CD4-positive, alpha-beta T cell treated with Interferon gamma for 1 hour (primary cell): ENCODE data around the gene SCO2.

ENCODE experiments used
- DNase-seq: peaks from one replicate; pipeline ENCODE4 v3.0.0-alpha.2; 2020

The SCO2 gene

DNA sequence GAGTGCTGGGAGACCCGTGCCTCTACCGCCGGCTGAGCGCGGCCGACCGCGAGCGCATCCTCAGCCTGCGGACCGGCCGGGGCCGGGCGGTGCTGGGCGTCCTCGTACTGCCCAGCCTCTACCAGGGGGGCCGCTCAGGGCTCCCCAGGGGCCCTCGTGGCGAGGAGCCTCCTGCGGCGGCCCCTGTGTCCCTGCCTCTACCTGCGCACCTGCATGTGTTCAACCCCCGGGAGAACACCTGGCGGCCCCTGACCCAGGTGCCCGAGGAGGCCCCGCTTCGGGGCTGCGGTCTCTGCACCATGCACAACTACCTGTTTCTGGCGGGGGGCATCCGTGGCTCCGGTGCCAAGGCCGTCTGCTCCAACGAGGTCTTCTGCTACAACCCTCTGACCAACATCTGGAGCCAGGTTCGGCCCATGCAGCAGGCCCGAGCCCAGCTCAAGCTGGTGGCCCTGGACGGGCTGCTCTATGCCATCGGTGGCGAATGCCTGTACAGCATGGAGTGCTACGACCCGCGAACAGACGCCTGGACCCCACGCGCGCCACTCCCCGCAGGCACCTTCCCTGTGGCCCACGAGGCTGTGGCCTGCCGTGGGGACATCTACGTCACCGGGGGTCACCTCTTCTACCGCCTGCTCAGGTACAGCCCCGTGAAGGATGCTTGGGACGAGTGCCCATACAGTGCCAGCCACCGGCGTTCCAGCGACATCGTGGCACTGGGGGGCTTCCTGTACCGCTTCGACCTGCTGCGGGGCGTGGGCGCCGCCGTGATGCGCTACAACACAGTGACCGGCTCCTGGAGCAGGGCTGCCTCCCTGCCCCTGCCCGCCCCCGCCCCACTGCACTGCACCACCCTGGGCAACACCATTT is 23.8 kb upstream of the SCO2 start:
- no peak for DNase-seq

GRCh38 chr22:50548040-50548920 is 22.9 kb upstream of the SCO2 start:
- peak; percentile 58 for DNase-seq

GRCh38 chr22:50547263-50547985 is 22.0 kb upstream of the SCO2 start:
- no peak for DNase-seq

- DNase-seq: no peak
Observed at GRCh38 chr22:50546326-50547262, 21.2 kb upstream of the SCO2 start.

GRCh38 chr22:50545522-50546325 is 20.3 kb upstream of the SCO2 start, which contains the start of gene KLHDC7B:
TSS of gene KLHDC7B (plus strand) at chr22:50545899. CDS start at chr22:50546244, 345 bp downstream.
- no peak for DNase-seq

DNA sequence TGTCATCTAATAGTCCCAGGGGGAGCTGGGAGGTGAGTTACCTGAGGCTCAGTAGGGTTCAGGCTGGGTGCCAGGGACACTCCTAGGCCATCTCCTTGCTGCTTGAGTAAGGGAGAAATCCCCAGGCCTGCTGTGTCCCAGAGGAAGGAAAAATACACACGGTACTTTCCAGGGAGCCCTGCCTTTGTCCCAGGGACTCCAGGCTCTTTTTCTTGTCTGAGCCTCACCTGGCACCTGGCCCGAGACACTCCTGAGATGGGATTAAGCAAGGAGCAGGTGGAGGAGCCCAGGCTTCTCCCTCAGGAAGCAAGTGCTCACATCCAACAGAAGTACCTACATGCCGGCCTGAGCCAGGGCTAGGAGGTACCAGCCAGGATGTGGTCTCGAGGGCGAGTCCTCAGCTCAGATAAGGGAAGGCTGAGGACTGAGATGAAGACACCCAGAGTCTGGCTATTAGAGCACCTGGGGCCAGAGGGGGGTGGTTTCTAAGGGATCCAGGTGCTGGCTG is 19.4 kb upstream of the SCO2 start:
- DNase-seq: no peak

DNA sequence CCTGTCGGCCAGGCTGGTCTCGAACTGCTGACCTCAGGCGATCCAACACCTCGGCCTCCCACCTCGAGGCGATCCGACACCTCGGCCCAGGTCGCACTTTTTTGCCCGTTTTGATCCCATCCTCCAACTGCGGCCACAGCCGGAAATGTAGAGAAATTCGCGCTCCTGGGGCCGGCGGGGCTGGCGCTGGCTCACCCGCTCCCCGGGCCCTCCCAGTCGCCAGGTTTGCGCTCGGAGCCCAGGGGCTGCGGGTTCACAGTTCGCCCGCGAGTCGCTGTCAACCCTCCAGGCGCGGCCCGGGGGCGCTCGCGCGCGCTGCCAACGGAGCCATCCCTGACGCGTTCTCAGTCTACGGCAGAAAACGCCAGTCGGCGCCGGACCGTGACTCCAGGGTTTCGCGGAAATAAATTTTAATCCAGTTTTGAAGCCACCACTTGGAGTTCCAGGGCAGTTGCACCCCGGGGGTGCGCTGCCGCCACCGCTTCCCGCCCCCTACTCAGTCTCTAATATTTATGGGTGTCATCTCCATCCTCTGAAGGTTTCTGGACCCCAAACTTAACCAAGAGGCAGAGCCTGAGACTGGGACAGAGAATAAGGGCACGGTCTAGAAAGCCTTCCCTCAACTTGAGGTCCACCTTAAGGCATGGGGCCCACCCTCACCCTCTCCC is 18.8 kb upstream of the SCO2 start:
- peak; percentile 88 for DNase-seq

GRCh38 chr22:50542416-50542927 is 17.1 kb upstream of the SCO2 start:
- DNase-seq: peak; percentile 69

DNA sequence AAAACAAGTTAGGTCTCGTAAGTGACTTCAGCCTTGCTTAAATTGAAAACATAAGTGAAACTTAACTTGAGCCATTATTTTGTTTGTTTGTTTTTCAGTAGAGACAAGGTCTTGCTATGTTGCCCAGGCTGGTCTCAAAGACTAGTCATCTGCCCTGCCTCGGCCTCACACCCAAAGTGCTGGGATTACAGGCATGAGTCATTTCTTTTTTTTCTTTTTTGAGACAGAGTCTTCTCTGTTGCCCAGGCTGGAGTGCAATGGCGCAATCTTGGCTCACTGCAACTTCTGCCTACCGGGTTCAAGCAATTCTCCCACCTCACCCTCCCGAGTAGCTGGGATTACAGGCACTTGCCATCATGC is 16.2 kb upstream of the SCO2 start:
- peak; percentile 79 for DNase-seq

- no peak for DNase-seq
Observed at GRCh38 chr22:50540381-50540780, 15.0 kb upstream of the SCO2 start.

GRCh38 chr22:50537765-50538164 is 12.4 kb upstream of the SCO2 start:
- DNase-seq: no peak

- DNase-seq: no peak
Observed at GRCh38 chr22:50536226-50536625, 10.8 kb upstream of the SCO2 start.

GRCh38 chr22:50535113-50535512 is 9.7 kb upstream of the SCO2 start:
- no peak for DNase-seq

- DNase-seq: peak; percentile 60
Observed at GRCh38 chr22:50533856-50534711, 8.7 kb upstream of the SCO2 start.

DNA sequence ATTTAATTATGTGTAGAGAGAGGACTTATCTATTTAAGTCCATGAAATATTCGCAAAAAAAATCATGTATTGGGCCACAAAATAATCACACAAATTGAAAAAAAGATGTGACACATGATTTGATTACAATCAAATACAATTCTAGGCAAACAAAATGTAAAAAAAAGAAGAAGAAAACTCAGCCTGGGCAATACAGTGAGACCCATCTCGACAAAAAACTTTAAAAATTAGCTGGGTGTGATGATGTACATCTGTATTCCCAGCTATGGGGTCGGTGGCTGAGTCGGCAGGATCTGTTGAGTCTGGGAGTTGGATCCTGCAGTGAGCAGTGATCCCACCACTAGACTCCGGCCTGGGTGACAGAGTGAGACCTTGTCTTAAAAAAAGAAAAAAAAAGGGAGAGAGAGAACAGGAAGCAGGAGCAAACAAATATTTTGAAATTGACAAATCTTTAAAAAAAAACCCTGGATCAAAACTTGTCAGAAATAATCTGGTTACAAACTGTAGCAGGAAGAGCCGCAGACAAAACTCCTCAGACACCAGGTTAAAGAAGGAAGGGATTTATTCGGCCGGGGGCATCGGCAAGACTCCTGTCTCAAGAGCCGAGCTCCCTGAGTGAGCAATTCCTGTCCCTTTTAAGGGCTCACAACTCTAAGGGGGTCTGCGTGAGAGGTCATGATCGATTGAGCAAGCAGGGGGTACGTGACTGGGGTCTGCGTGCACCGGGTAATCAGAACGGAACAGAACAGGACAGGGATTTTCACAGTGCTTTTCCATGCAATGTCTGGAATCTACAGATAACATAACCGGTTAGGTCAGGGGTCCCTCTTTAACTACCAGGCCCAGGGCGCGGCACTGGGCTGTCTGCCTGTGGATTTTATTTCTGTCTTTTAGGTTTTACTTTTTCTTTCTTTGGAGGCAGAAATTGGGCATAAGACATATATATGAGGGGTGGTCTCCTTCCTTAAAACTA is 7.7 kb upstream of the SCO2 start:
- no peak for DNase-seq

DNA sequence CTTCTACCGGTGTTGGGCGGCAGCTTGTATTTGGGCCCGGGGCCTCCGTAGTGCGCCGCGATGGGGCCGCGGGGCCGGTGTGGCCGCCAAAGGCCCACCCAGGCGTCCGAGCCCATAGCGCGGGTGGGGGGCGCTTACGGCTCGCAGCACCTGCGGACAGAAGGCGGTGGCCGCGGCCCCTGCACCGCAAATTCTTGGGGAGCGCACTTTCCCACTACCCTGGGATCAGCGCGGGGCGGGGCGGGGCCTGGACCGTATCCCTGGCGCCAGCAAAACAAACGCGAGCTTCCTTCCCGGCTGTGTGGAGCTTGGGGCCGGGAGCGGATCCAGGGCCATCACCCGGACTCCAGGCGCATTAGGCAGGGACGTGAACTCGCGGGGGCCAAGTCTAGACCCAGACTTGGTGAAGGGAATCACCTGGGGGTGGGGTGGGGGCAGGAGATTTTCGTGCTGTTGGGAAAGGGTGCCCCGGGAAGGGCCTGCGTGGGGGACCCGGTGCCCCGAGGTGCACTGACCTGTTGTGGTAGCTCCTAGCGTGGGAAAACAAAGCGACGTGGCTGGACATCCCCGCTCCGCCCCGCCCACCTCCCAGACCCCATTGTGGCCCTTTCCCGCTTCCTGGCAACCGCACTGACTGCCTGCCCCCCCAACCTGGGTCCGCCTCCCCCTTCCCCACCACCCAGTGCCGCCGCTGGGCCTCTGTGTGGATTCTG is 6.7 kb upstream of the SCO2 start:
- DNase-seq: peak; percentile 58

DNA sequence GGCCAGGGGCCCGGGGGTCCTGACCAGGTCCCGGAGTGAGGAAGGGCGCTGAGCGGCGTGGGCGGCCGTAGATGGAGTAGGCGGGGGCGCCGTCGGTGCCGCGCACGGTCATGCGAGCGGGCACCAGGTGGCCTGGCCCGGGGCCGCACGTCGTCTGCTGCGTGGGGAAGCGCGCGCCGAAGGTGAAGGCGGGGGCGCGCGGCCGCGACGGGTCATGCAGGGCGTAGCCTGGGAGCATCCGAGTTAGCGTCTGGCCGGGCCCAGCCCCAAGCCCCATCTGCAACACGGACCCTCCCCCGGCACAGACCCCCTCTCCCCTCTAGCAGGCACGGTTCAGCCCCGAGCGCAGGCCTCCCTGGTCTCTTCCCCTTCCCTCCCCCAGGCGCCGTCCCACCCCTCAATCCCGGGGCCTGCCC is 6.2 kb upstream of the SCO2 start:
- peak; percentile 84 for DNase-seq
